Stimulated activated CD8-positive, alpha-beta memory T cell treated with anti-CD3 and anti-CD28 coated beads, Interleukin-12 subunit alpha, Interleukin-12 subunit beta, amount 100 ng/mL, for 1 hour (primary cell): ENCODE measurements around the gene ANKRD12.
"Not testable (repeated sequence)": the region's sequence is repeated elsewhere in the genome, so short reads cannot be mapped to it uniquely, and the experiment has no call there.

Experiments used
- DNase-seq: peaks from one replicate; pipeline ENCODE4 v3.0.0-alpha.2; 2020; ENCODE audit warnings: low read depth

Gene ANKRD12

DNA sequence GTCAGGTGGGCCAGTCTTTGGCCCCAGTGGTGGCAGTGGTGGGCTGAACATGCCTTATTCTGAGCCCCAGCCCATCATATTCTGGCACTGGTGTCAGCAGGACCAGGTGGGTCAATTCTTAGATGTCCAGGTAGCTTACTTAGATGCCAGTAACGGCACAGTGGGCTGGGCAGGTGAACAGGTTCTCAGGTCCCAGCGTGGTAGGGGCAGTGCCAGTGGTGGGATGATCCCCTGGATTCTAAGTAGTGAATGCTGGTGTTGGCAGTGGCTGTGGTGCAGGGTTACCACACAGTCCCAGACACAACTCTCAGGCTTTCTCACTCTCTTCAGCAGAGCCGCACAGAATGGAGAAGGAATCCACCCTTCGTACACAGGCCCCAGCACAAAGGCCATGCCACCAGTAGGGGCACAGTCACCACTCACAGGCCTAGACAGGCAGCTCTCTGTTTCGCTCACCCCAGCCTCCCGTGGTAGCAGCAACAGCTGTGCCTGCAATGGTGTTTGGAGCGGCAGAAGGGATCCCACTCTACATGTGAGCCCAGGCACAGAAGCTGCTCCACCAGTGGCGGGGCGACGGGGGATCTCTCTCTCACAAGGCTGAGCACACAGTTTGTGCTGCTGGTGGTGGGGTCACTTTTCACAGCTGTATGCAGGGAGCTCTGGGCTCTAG lies 97.3 kb downstream of the ANKRD12 start:
- no peak for DNase-seq

GRCh38 chr18:9234528-9234927 lies 97.9 kb downstream of the ANKRD12 start:
- no peak for DNase-seq

DNA sequence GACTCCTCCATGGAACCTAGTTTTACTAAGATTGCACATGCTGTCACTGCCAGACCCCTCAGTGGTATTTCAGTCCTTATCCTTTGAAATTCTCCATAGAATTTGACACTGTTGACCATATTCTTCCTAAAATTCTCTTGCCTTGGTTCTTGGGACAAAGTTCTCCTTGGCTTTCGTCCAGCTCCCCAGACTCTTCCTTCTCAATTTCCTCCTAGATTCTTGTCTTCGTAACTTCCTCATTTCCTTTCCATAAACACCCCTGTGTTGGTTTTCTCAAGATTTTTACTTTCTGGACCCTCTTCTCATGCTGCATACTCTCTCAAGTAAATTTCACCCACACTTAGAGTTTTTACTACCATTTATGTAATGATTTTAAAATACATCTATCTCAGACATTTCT lies 101.4 kb downstream of the ANKRD12 start:
- no peak for DNase-seq

GRCh38 chr18:9239720-9240119 lies 103.1 kb downstream of the ANKRD12 start:
- DNase-seq, result no peak

DNA sequence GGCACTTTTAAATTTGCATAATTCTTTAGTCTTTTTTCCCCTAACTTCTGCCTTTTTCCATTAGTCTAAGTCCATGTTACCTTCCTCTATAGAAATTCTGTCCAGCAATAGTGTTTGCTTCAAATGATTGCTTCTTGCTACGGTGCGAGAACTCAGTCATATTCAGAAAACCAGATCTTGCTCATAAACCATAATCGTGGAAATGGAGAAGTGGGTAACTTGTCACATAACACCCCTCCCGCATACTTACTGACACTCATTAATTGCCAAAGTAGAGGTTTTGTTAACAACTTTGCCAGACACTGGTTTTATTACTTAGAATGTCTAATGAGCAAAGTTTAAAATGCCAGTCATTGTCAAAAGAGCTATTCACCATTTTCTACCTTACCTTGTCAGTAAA lies 103.7 kb downstream of the ANKRD12 start:
- no peak for DNase-seq

GRCh38 chr18:9243029-9243428 lies 106.4 kb downstream of the ANKRD12 start:
- DNase-seq, result no peak

GRCh38 chr18:9244376-9244775 lies 107.8 kb downstream of the ANKRD12 start:
- DNase-seq, result no peak

DNA sequence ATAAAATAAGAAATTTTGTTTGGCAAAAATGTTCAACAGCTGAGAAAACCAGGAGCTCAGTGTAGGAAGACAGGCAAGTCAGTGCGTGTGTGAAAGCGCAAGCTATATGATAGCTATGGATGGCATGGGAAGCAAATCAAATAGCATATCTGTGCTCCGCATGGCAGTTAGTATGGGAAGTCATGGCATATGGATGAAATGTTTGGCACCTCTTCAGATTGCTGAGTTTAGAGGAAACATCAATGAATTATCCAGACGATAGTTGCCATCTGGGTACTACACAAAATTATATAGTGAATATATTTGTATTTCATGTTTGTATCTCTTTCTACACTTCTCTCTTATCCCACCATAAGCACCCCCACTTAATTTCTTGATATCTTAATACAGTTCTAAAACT lies 112.1 kb downstream of the ANKRD12 start:
- DNase-seq, result no peak

GRCh38 chr18:9249254-9249653 lies 112.7 kb downstream of the ANKRD12 start:
- DNase-seq, result no peak

GRCh38 chr18:9259173-9259572 lies 122.6 kb downstream of the ANKRD12 start:
- no peak for DNase-seq

DNA sequence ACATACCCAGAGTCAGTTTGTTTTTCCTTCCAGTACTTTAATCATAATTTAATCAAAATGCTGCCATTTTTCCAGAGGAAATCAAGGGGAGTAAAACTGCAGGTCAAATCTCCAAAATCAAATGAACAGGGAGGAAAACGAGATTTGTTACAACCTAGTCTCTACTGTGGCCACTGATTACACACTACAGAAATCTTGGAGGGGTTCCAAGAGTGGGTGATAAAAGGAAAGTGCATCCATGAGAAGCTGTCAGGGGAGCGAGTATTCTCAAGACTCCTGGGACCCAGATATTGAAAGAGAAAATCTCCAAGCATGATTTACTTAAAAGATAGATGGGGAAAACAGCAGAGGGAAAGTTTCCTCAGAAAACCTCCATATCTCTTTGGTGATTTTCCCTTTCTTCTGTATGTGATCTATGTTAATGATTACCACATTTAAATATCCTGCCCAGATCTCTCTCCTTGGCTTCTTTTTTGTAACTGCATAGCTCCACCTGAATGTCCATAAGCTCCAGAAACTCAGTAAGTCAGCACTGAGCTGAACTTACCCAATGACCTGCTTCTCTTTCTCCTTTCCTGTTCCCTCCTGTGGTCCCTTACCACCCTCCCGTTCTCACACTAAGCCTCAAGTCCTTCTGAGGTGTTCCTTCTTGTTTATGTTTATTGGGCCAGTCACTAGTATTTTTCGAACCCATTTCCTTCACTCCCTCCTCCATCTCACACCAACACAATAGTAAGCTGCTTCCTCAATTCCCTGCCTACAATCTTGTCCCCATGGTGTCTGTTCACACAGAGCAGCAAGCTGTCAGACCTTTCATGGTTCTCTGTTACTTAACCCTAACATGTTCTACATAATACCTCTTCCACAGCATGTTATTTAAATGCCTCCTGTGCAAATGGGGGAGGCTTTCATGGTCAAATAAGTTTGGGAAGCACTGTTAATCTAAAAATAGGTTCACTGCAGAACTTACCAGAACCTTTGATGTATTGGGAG lies 124.1 kb downstream of the ANKRD12 start:
- DNase-seq, result no peak

GRCh38 chr18:9263264-9263663 lies 126.7 kb downstream of the ANKRD12 start:
- no peak for DNase-seq

DNA sequence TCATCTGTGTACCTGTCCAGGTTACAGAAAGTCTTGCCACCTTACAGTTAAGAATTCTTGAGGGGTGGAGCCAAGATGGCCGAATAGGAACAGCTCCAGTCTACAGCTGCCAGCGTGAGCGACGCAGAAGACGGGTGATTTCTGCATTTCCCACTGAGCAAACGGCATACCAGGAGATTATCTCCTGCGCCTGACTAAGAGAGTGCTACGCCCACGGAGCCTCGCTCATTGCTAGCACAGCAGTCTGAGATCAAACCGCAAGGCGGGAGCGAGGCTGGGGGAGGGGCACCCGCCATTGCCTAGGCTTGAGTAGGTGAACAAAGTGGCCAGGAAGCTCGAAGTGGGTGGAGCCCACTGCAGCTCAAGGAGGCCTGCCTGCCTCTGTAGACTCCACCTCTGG lies 128.2 kb downstream of the ANKRD12 start:
- not testable (repeated sequence) for DNase-seq

- DNase-seq, result no peak
Measured at GRCh38 chr18:9273221-9273620, 136.6 kb downstream of the ANKRD12 start.

- DNase-seq, result no peak
Measured at GRCh38 chr18:9275890-9276289, 139.3 kb downstream of the ANKRD12 start.

GRCh38 chr18:9278028-9278427 lies 141.4 kb downstream of the ANKRD12 start:
- no peak for DNase-seq

DNA sequence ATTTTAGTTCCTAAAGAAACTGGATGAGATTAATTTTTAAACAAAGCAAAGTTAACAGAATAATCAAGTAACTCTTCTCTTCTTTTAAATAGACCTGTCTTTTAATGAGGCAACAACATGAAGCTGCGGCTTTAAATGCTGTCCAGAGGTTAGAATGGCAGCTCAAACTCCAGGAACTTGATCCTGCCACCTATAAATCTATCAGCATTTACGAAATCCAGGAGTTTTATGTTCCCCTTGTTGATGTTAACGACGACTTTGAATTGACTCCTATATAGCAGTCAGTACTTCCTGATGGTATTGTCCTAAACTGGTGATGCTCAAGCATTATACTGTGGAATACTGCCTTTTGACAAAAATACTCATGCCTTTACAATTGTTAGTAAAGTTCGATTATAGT lies 144.3 kb downstream of the ANKRD12 start:
- no peak for DNase-seq

- DNase-seq, result no peak
Measured at GRCh38 chr18:9281780-9282179, 145.2 kb downstream of the ANKRD12 start.

DNA sequence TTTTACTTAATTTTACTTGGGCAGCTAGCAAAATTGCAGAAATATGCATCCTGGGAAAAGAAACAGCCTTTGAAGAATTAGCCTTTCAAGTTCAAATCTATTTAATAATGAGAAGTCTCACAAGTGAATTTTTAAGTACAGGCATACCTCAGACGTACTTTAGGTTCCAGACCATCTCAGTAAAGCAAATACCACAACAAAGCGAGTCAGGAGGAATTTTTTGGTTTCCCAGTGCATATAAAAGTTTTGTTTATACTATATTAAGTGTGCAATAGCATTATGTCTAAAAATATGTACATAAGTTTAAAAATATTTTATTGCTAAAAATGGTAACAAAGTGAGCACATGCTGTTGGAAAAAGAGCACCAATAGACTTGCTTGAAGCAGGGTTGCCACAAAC lies 147.2 kb downstream of the ANKRD12 start:
- no peak for DNase-seq

GRCh38 chr18:9285604-9286003 lies 149.0 kb downstream of the ANKRD12 start:
- no peak for DNase-seq

GRCh38 chr18:9287036-9287435 lies 150.5 kb downstream of the ANKRD12 start:
- no peak for DNase-seq

DNA sequence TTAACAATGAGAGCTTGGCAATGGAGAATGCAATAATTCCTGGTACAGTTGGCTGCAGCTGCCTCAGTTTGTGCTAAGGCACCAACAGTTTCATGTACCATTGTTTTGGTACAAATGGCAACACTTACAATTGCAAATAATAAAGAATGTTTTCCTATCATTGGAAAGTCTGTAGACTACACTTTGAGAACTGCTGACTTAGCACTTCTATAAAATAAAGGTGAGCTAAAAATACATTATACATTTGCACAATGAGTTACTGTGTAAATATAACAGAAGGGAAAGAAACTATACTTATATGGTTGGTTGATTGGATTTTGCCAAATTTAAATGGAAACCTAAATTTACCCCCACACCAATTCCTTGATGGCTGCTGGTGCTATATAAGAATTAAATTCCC lies 153.1 kb downstream of the ANKRD12 start:
- no peak for DNase-seq

DNA sequence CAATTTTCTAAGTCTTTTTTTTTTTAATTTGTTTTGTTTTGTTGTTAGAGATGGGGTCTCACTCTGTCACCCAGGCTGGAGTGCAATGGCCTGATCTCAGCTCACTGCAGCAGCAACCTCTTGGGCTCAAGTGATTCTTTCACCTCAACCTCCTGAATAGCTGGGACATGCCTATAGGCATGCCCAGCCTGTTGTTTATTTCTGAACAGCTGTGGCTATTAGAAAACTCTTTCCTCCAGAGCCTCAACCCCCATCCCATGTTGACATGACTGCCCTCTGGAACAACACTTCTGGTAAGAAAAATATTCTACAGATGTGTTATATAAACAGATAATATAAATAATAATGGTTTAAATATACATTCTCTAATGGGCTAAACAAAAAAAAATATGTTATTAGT lies 153.6 kb downstream of the ANKRD12 start:
- DNase-seq, result no peak
